KMS-11 (cell line): ENCODE results near the gene MUC15.

Experiments used
- H2AFZ ChIP-seq: fragments of 200-600 bp; sonication (generic); 2 replicates; pipeline ENCODE4 v1.6.1; 2016; ENCODE audit warnings: antibody characterized with exemption, mixed run types, low read depth
- H3K27ac ChIP-seq: fragments of 200-600 bp; sonication (generic); 2 replicates; pipeline ENCODE4 v1.6.1; 2016; ENCODE audit warnings: mild to moderate bottlenecking, mixed run types
- H3K27me3 ChIP-seq: fragments of 200-600 bp; sonication (generic); 2 replicates; pipeline ENCODE4 v1.6.1; 2017; ENCODE audit warnings: mild to moderate bottlenecking, low read depth, mixed run types, moderate library complexity; ENCODE audit not compliant: insufficient read depth
- H3K36me3 ChIP-seq: fragments of 200-600 bp; sonication (generic); 2 replicates; pipeline ENCODE4 v1.6.1; 2017; ENCODE audit warnings: mild to moderate bottlenecking, mixed run types; ENCODE audit not compliant: insufficient read depth
- H3K4me1 ChIP-seq: fragments of 200-600 bp; sonication (generic); 2 replicates; pipeline ENCODE4 v1.6.1; 2016; ENCODE audit warnings: mild to moderate bottlenecking, low read depth, mixed run types; ENCODE audit not compliant: poor library complexity, severe bottlenecking
- H3K4me2 ChIP-seq: fragments of 200-600 bp; sonication (generic); 2 replicates; pipeline ENCODE4 v1.7.0; 2016; ENCODE audit warnings: mild to moderate bottlenecking, mixed run types
- H3K4me3 ChIP-seq: fragments of 200-600 bp; sonication (generic); IDR thresholded peaks from 2 replicates; pipeline ENCODE4 v1.6.1; 2017; ENCODE audit warnings: low read depth, low read length, mixed read lengths; ENCODE audit not compliant: insufficient read depth
- H3K79me2 ChIP-seq: fragments of 200-600 bp; sonication (generic); 2 replicates; pipeline ENCODE4 v1.6.1; 2016; ENCODE audit warnings: low read depth, mixed run types; ENCODE audit not compliant: insufficient read depth
- H3K9ac ChIP-seq: fragments of 200-600 bp; sonication (generic); 2 replicates; pipeline ENCODE4 v1.6.1; 2016; ENCODE audit warnings: mild to moderate bottlenecking, mixed run types
- H4K20me1 ChIP-seq: fragments of 200-600 bp; sonication (generic); 2 replicates; pipeline ENCODE4 v1.6.1; 2016; ENCODE audit warnings: mild to moderate bottlenecking, mixed run types; ENCODE audit not compliant: insufficient read depth
- CTCF ChIP-seq: fragments of 200-600 bp; sonication (generic); conservative IDR thresholded peaks from 2 replicates; pipeline ENCODE4 v1.6.1; 2017; ENCODE audit warnings: low read depth, mild to moderate bottlenecking, antibody characterized with exemption, low read length, moderate library complexity, mixed read lengths

The MUC15 gene

GRCh38 chr11:26569646-26570045 is 2.4 kb downstream of the MUC15 start:
- Histone ChIP-seq H3K4me2 (no peak overlapping the region), H3K36me3 (no peaks in the 10 kb centered on the region), H3K9ac (no peak overlapping the region), H3K27ac (no peak overlapping the region), H3K79me2 (no peaks in the 10 kb centered on the region), H2AFZ (no peak overlapping the region), H3K27me3 (no peaks in the 10 kb centered on the region), H3K4me3 (no peak overlapping the region), H4K20me1 (no peaks in the 10 kb centered on the region), H3K4me1 (no peaks in the 10 kb centered on the region)
- TF ChIP-seq CTCF: no peak

- no peak overlapping the region for H2AFZ ChIP-seq
- no peaks in the 10 kb centered on the region for H3K36me3 ChIP-seq
- no peak overlapping the region for H3K9ac ChIP-seq
- no peak overlapping the region for H3K4me3 ChIP-seq
- H3K4me1 ChIP-seq: no peaks in the 10 kb centered on the region
- no peaks in the 10 kb centered on the region for H3K79me2 ChIP-seq
- no peak overlapping the region for H3K4me2 ChIP-seq
- H4K20me1 ChIP-seq: no peaks in the 10 kb centered on the region
- no peak for TF ChIP-seq CTCF
- H3K27me3 ChIP-seq: no peaks in the 10 kb centered on the region
- no peak overlapping the region for H3K27ac ChIP-seq
Measured at GRCh38 chr11:26558190-26558589, 13.9 kb downstream of the MUC15 start.

GRCh38 chr11:26557666-26558065 is 14.4 kb downstream of the MUC15 start:
- no peaks in the 10 kb centered on the region for H3K27me3 ChIP-seq
- no peak for TF ChIP-seq CTCF
- no peaks in the 10 kb centered on the region for H3K4me1 ChIP-seq
- no peak overlapping the region for H2AFZ ChIP-seq
- no peak overlapping the region for H3K9ac ChIP-seq
- no peaks in the 10 kb centered on the region for H3K79me2 ChIP-seq
- H3K4me2 ChIP-seq: no peak overlapping the region
- H3K27ac ChIP-seq: no peak overlapping the region
- H3K4me3 ChIP-seq: no peak overlapping the region
- H3K36me3 ChIP-seq: no peaks in the 10 kb centered on the region
- no peaks in the 10 kb centered on the region for H4K20me1 ChIP-seq

- Histone ChIP-seq H3K9ac (no peak overlapping the region), H3K4me1 (no peaks in the 10 kb centered on the region), H3K79me2 (no peaks in the 10 kb centered on the region), H2AFZ (no peak overlapping the region), H3K4me3 (no peak overlapping the region), H3K27ac (no peak overlapping the region), H3K27me3 (no peaks in the 10 kb centered on the region), H3K4me2 (no peak overlapping the region), H4K20me1 (no peaks in the 10 kb centered on the region), H3K36me3 (no peaks in the 10 kb centered on the region)
- no peak for TF ChIP-seq CTCF
Measured at GRCh38 chr11:26556582-26556981, 15.5 kb downstream of the MUC15 start.

GRCh38 chr11:26554455-26554854 is 17.6 kb downstream of the MUC15 start:
- no peaks in the 10 kb centered on the region for H3K4me1 ChIP-seq
- no peaks in the 10 kb centered on the region for H3K79me2 ChIP-seq
- H3K9ac ChIP-seq: no peak overlapping the region
- H4K20me1 ChIP-seq: no peaks in the 10 kb centered on the region
- H3K27ac ChIP-seq: no peak overlapping the region
- H3K4me3 ChIP-seq: no peak overlapping the region
- no peak overlapping the region for H3K4me2 ChIP-seq
- no peak for TF ChIP-seq CTCF
- no peak overlapping the region for H2AFZ ChIP-seq
- no peaks in the 10 kb centered on the region for H3K36me3 ChIP-seq
- H3K27me3 ChIP-seq: no peaks in the 10 kb centered on the region
